Mesenchymal stem cell (in vitro differentiated cells and primary cell): ENCODE measurements around the gene RNF126.
A peak's percentile ranks its signal among the peaks of the same experiment; 100 is the strongest.

ENCODE experiments used
- DNase-seq: peaks from one replicate; pipeline ENCODE4 v3.0.0-alpha.2; 2013
- H2AFZ ChIP-seq: one replicate; pipeline ENCODE4 v1.6.1; 2013; ENCODE audit warnings: low read depth, mild to moderate bottlenecking, control low read depth, inconsistent platforms, low read length, moderate library complexity
- H2AK5ac ChIP-seq: 2 replicates; pipeline ENCODE4 v1.6.1; 2013; ENCODE audit warnings: low read length, moderate library complexity, mild to moderate bottlenecking, inconsistent platforms; ENCODE audit not compliant: severe bottlenecking
- H2BK120ac ChIP-seq: one replicate; pipeline ENCODE4 v1.6.1; 2013; ENCODE audit warnings: low read depth, mild to moderate bottlenecking, inconsistent platforms, low read length, moderate library complexity
- H2BK12ac ChIP-seq, 2 experiments: one replicate each; pipeline ENCODE4 v1.6.1; 2013; ENCODE audit warnings: inconsistent platforms in 2 of 2, low read length in 2 of 2, mild to moderate bottlenecking in 2 of 2, moderate library complexity in 2 of 2, control low read depth in 1 of 2
- H2BK15ac ChIP-seq: one replicate; pipeline ENCODE4 v1.6.1; 2013; ENCODE audit warnings: mild to moderate bottlenecking, low read depth, inconsistent platforms; ENCODE audit not compliant: poor library complexity, severe bottlenecking
- H2BK5ac ChIP-seq: 2 replicates; pipeline ENCODE4 v1.6.1; 2013; ENCODE audit warnings: low read depth, mild to moderate bottlenecking, low read length, control low read depth, inconsistent platforms; ENCODE audit not compliant: poor library complexity, severe bottlenecking
- H3K14ac ChIP-seq, 2 experiments: one replicate each; pipeline ENCODE4 v1.6.1; 2013; ENCODE audit warnings: inconsistent platforms in 2 of 2, low read length in 2 of 2, control low read depth in 1 of 2, mild to moderate bottlenecking in 1 of 2, moderate library complexity in 1 of 2
- H3K18ac ChIP-seq, 2 experiments: one replicate each; pipeline ENCODE4 v1.6.1; 2013; ENCODE audit warnings: inconsistent platforms in 2 of 2, low read length in 2 of 2, control low read depth in 1 of 2, low read depth in 1 of 2, mild to moderate bottlenecking in 1 of 2
- H3K23ac ChIP-seq, 2 experiments: one replicate each; pipeline ENCODE4 v1.6.1; 2013; ENCODE audit warnings: inconsistent platforms in 2 of 2, low read length in 2 of 2, mild to moderate bottlenecking in 2 of 2, moderate library complexity in 2 of 2, control low read depth in 1 of 2
- H3K27ac ChIP-seq: 2 replicates; pipeline ENCODE4 v1.5.1; 2013; ENCODE audit warnings: mild to moderate bottlenecking, moderate library complexity, low read length, control low read depth, inconsistent platforms; ENCODE audit not compliant: poor library complexity, severe bottlenecking
- H3K27me3 ChIP-seq, 2 experiments: 2 replicates each; pipeline versions ENCODE4 v1.6.1 to v1.7.0; 2013; ENCODE audit warnings: low read length in 2 of 2, mild to moderate bottlenecking in 2 of 2, moderate library complexity in 2 of 2, control low read depth in 1 of 2, inconsistent platforms in 1 of 2; ENCODE audit not compliant: control insufficient read depth in 1 of 2, insufficient read depth in 1 of 2
- H3K36me3 ChIP-seq, 2 experiments: 2 replicates each; pipeline versions ENCODE4 v1.6.1 to v1.7.0; 2013; ENCODE audit warnings: low read length in 2 of 2, control low read depth in 1 of 2, inconsistent platforms in 1 of 2, low read depth in 1 of 2, mild to moderate bottlenecking in 1 of 2; ENCODE audit not compliant: insufficient read depth in 2 of 2, control insufficient read depth in 1 of 2
- H3K4ac ChIP-seq, 2 experiments: one replicate each; pipeline ENCODE4 v1.6.1; 2013; ENCODE audit warnings: inconsistent platforms in 2 of 2, low read length in 2 of 2, mild to moderate bottlenecking in 2 of 2, moderate library complexity in 2 of 2, control low read depth in 1 of 2, low read depth in 1 of 2
- H3K4me1 ChIP-seq: 2 replicates; pipeline ENCODE4 v1.6.1; 2013; ENCODE audit warnings: low read depth, low read length, control low read depth; ENCODE audit not compliant: control insufficient read depth, insufficient read depth
- H3K4me2 ChIP-seq: 2 replicates; pipeline ENCODE4 v1.6.1; 2013; ENCODE audit warnings: low read length, mild to moderate bottlenecking, inconsistent platforms; ENCODE audit not compliant: poor library complexity, severe bottlenecking
- H3K4me3 ChIP-seq, 2 experiments: 2 replicates each; pipeline versions ENCODE4 v1.5.1 to v1.7.0; 2013; ENCODE audit warnings: low read length in 2 of 2, mild to moderate bottlenecking in 2 of 2, control low read depth in 1 of 2, low read depth in 1 of 2; ENCODE audit not compliant: insufficient read depth in 1 of 2
- H3K79me1 ChIP-seq: replicated peaks from 2 replicates; pipeline ENCODE4 v1.6.1; 2013; ENCODE audit warnings: mild to moderate bottlenecking, control low read depth, low read length, inconsistent platforms; ENCODE audit not compliant: poor library complexity, severe bottlenecking
- H3K9ac ChIP-seq: 2 replicates; pipeline ENCODE4 v1.7.0; 2013; ENCODE audit warnings: mild to moderate bottlenecking, low read length, moderate library complexity
- H3K9me3 ChIP-seq: 2 replicates; pipeline ENCODE4 v1.7.0; 2013; ENCODE audit warnings: mild to moderate bottlenecking, low read length; ENCODE audit not compliant: control insufficient read depth
- H4K8ac ChIP-seq: one replicate; pipeline ENCODE4 v1.6.1; 2013; ENCODE audit warnings: inconsistent platforms, mild to moderate bottlenecking, low read length, moderate library complexity
- H4K91ac ChIP-seq: one replicate; pipeline ENCODE4 v1.6.1; 2013; ENCODE audit warnings: mild to moderate bottlenecking, low read length, inconsistent platforms
- WGBS: methylation state at CpG from one replicate; pipeline ENCODE4 v1.1.7; 2013; ENCODE audit warnings: mixed read lengths; 5-methylcytosine and 5-hydroxymethylcytosine counted together

RNF126 gene

DNA sequence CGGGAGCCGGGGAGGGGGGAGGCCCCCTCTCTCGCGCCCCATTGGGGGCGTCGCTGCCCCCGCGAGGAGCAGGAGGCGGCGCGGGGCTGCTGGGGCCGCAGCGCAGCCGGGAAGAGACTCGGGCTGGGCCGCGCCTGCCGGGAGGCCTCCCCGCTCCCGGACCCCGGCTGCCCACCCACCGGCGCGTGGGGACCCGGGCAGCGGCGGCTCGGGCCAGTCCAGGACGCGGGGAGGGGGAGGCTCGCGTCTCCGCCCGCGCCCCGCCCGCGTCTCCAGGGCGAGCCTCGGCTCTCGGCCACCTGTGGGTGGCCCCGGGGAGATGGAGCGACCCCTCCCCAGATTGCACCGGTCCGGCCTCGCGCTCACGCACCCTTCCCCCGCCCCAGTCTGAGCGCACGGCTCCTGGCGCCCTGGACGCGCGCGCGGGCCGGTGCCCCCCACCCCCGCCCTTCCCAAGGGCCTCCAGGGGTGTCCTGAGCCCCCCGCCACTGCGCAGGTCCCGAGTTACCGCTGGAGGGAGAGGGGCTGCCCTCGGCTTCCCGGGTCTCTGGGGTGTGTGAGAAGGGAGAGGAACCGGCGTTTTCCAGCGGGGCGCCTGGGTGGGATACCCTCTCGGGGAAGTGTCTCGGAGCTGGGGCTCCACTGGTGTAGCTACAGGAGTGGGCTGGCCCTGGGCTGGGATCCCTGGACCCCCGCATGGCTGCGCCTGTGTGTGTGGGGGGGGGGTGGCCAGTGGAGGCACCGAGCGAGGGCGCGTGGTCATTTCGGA lies 46.4 kb upstream of the RNF126 start:
- Histone ChIP-seq H2AK5ac (no peak overlapping the region), H2BK5ac (no peak overlapping the region), H3K9ac (peak overlapping the region; percentile 73), H3K14ac (peak overlapping the region in 1 of 2 experiments; percentile 60), H3K23ac (no peak overlapping the region), H3K79me1 (peaks cover 14% of the 10 kb centered on the region), H3K4me3 (peak overlapping the region; percentile 79 to 80), H2BK15ac (no peak overlapping the region), H4K91ac (peak overlapping the region; percentile 27), H3K4me1 (peaks cover 21% of the 10 kb centered on the region), H3K4me2 (peak overlapping the region; percentile 94), H3K27me3 (no peaks in the 10 kb centered on the region), H3K18ac (peak overlapping the region; percentile 52 to 80), H3K4ac (peak overlapping the region in 1 of 2 experiments; percentile 69), H3K36me3 (peaks cover 0 to 9% of the 10 kb centered on the region in 2 experiments), H4K8ac (no peak overlapping the region), H2BK120ac (peak overlapping the region; percentile 85), H2BK12ac (peak overlapping the region in 1 of 2 experiments; percentile 72), H3K27ac (no peak overlapping the region), H2AFZ (peak overlapping the region; percentile 53), H3K9me3 (no peaks in the 10 kb centered on the region)
- WGBS, result 19% methylated on average over 23 of the region's 78 CpGs
- no peak for DNase-seq

DNA sequence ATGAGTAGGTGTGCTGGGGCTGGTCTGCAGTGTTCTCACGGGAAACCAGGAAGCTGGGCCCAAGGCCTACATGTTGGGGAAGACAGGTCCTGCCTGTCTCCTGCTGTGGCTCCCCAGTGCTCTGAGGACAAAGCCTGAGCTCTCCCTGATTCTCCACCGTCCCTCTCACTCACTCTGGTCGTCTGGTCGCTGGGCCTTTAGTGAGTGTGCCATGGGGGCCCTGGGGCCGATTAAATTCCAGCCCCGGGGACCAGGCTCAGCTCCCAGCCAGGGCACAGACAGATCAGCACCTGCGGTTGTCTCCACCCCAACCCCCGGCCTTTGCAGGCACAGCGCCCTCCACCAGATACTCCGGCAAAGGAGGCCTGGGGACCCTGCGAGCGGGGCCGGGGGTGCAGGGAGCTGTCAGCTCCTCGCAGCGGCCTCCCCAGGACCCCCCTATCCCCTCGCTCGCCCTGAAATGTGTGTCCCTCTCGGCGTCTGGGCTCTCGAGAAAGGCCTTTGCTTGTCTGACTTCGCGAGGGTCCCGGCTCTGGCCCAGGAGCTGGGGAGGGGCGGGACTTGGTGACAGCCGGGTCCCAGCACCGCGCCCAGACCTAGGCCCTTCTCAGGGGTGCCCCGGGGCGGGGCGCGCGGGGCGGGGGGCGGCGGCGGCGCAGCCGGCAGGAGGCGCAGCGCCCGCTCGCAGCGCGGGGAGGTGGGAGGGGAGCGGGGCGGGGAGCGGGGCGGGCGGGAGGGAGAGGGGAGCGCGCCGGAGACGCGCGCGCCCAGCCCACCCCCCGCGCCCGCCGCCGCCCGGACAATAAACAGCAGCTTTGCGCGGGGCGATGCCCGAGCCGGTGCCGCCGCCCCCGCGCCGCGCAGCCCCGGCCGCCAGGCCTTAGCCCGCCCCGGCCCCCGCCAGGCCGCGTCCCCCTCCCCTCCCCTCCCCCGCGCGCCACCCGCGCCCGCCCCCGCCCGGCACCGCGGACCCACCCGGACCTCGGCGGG lies 45.4 kb upstream of the RNF126 start, which contains the start of gene PALM:
PALM (plus strand) TSS at position 782 of the 990 bp plus-strand sequence. CDS start 212 bp downstream, outside the sequence.
- peak within 1 kb of the TSS; percentile 79 to 80 for H3K4me3 ChIP-seq
- 31% methylated on average over 22 of the region's 93 CpGs for WGBS
- DNase-seq, result no peak
- peak within 1 kb of the TSS; percentile 45 for H4K8ac ChIP-seq
- H3K4ac ChIP-seq, result peak within 1 kb of the TSS in 1 of 2 experiments; percentile 82
- H2BK5ac ChIP-seq, result no peak within 1 kb of the TSS
- peak within 1 kb of the TSS; percentile 54 for H2AFZ ChIP-seq
- peak within 1 kb of the TSS; percentile 12 for H2BK15ac ChIP-seq
- H3K36me3 ChIP-seq, result peaks cover 0 to 9% of the 10 kb centered on the region in 2 experiments
- H3K4me2 ChIP-seq, result peak within 1 kb of the TSS; percentile 97
- H3K79me1 ChIP-seq, result peaks cover 13% of the 10 kb centered on the region
- H2BK12ac ChIP-seq, result peak within 1 kb of the TSS; percentile 49 to 72
- no peaks in the 10 kb centered on the region for H3K9me3 ChIP-seq
- H3K14ac ChIP-seq, result peak within 1 kb of the TSS in 1 of 2 experiments; percentile 60
- H3K27ac ChIP-seq, result no peak within 1 kb of the TSS
- peak within 1 kb of the TSS; percentile 85 for H2BK120ac ChIP-seq
- H3K4me1 ChIP-seq, result peaks cover 25% of the 10 kb centered on the region
- peaks cover 2% of the 10 kb centered on the region in 2 experiments for H3K27me3 ChIP-seq
- peak within 1 kb of the TSS; percentile 61 for H4K91ac ChIP-seq
- peak within 1 kb of the TSS; percentile 52 to 80 for H3K18ac ChIP-seq
- peak within 1 kb of the TSS in 1 of 2 experiments; percentile 77 for H3K23ac ChIP-seq
- H3K9ac ChIP-seq, result peak within 1 kb of the TSS; percentile 73
- no peak within 1 kb of the TSS for H2AK5ac ChIP-seq

DNA sequence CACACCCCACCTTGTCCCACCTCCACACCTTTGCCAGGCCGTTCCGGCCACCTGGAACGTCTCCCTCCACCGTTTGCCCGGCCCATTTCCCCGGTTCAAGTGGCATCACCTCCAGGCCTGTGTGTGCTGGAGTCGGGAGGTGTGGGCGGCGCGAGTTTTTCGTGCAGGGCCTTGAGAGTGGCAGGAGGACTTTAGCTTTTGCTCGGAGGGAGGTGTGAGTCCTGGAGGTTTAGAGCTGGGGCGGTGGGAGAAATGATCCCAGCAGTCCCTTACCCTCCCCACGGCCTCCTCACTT lies 41.4 kb upstream of the RNF126 start:
- DNase-seq, result no peak
- Histone ChIP-seq H3K9me3 (no peaks in the 10 kb centered on the region), H2AFZ (peak overlapping the region; percentile 51), H4K91ac (no peak overlapping the region), H2BK15ac (no peak overlapping the region), H4K8ac (no peak overlapping the region), H2AK5ac (no peak overlapping the region), H2BK120ac (no peak overlapping the region), H3K9ac (no peak overlapping the region), H3K79me1 (no peaks in the 10 kb centered on the region), H3K4me2 (no peak overlapping the region), H3K4me1 (peaks cover 11% of the 10 kb centered on the region), H3K18ac (no peak overlapping the region), H2BK12ac (peak overlapping the region in 1 of 2 experiments; percentile 47), H3K27me3 (peaks cover 4 to 15% of the 10 kb centered on the region in 2 experiments), H3K4ac (peak overlapping the region in 1 of 2 experiments; percentile 42), H3K14ac (peak overlapping the region in 1 of 2 experiments; percentile 74), H3K23ac (no peak overlapping the region), H3K4me3 (no peak overlapping the region), H2BK5ac (no peak overlapping the region), H3K36me3 (no peaks in the 10 kb centered on the region), H3K27ac (no peak overlapping the region)
- WGBS, result 49% methylated on average over 6 of the region's 14 CpGs
